Activated CD8-positive, alpha-beta memory T cell treated with anti-CD3 and anti-CD28 coated beads, Interleukin-2, amount 10 ng/mL, durations not matched to agents 7 days and 5 days (primary cell): Measurements from ENCODE around the gene DZIP3. TPM values are rescaled to one million over a fixed set of nuclear protein-coding genes. Genes with fewer than 3 reads are reported as not detected.
"Not testable (repeated sequence)": the region's sequence is repeated elsewhere in the genome, so short reads cannot be mapped to it uniquely, and the experiment has no call there.

Experiments used
- ATAC-seq: fragments of 150-1000 bp; cut with Tn5 transposase; one replicate; pipeline ENCODE4 v1.10.0; 2021; ENCODE audit warnings: moderate library complexity
- CTCF ChIA-PET: fragments of 350-600 bp; sonication (Branson Sonifier 250); formaldehyde crosslinking; loops from one replicate; lab custom pipeline; 2021; ENCODE audit warnings: antibody characterized with exemption; lab: Charles Lee
- DNase-seq: peaks from one replicate; pipeline ENCODE4 v3.0.0-alpha.2; 2020
- H3K27ac Mint-ChIP-seq: one replicate; pipeline ENCODE4 v1.8.0; 2021; ENCODE audit warnings: mild to moderate bottlenecking, mixed read lengths
- H3K27me3 Mint-ChIP-seq: one replicate; pipeline ENCODE4 v1.8.0; 2021; ENCODE audit warnings: mixed read lengths
- H3K36me3 Mint-ChIP-seq: one replicate; pipeline ENCODE4 v1.8.0; 2021; ENCODE audit warnings: mild to moderate bottlenecking, mixed read lengths
- H3K4me1 Mint-ChIP-seq: one replicate; pipeline ENCODE4 v1.8.0; 2021; ENCODE audit warnings: mixed read lengths
- H3K4me3 Mint-ChIP-seq: one replicate; pipeline ENCODE4 v1.8.0; 2021; ENCODE audit warnings: mild to moderate bottlenecking, moderate library complexity, mixed read lengths
- H3K9me3 Mint-ChIP-seq: one replicate; pipeline ENCODE4 v1.8.0; 2022; ENCODE audit warnings: low read depth, mixed read lengths
- total RNA-seq, 2 experiments: library from RNA; stranded (reverse); gene quantifications; one replicate each; pipeline ENCODE4 v1.2.3, GENCODE V29; 2021

The DZIP3 gene
- total RNA-seq, 2 experiments from 2014 or later, result 25.0 to 26.3 TPM

- DNase-seq, result no peak
These were observed 14.2 kb downstream of the DZIP3 start for GRCh38 chr3:108603691-108604090.

GRCh38 chr3:108605028-108605427 is 15.5 kb downstream of the DZIP3 start:
- H3K27ac Mint-ChIP-seq, result no peak overlapping the region
- DNase-seq (no peak), ATAC-seq (no peak)
- no peaks in the 10 kb centered on the region for H3K27me3 Mint-ChIP-seq
- H3K4me1 Mint-ChIP-seq, result peaks cover 50% of the 10 kb centered on the region
- CTCF ChIA-PET, result interaction anchor here (1.6 to 5.0 kb wide), 2 partner anchors 16 to 57 kb away, joined by 4 to 39 read pairs; partner anchors contain the start of genes CIP2A and DZIP3
- no peak overlapping the region for H3K4me3 Mint-ChIP-seq
- peaks cover 37% of the 10 kb centered on the region for H3K36me3 Mint-ChIP-seq
- peaks cover 6% of the 10 kb centered on the region for H3K9me3 Mint-ChIP-seq

More at GRCh38 chr3:108603691-108604090, 14.2 kb downstream of the DZIP3 start:
- no peaks in the 10 kb centered on the region for H3K27me3 Mint-ChIP-seq
- peak overlapping the region; percentile 77 for H3K27ac Mint-ChIP-seq
- peaks cover 6% of the 10 kb centered on the region for H3K9me3 Mint-ChIP-seq
- CTCF ChIA-PET, result interaction anchor here (1.2 to 5.0 kb wide), 7 partner anchors 9 to 312 kb away, joined by 3 to 39 read pairs (median 5); partner anchors contain the start of genes CIP2A and DZIP3
- peak; percentile 46 for ATAC-seq
- peaks cover 34% of the 10 kb centered on the region for H3K36me3 Mint-ChIP-seq
- peaks cover 62% of the 10 kb centered on the region for H3K4me1 Mint-ChIP-seq
- peak overlapping the region; percentile 61 for H3K4me3 Mint-ChIP-seq

GRCh38 chr3:108605491-108605890 is 16.0 kb downstream of the DZIP3 start:
- DNase-seq (no peak), ATAC-seq (no peak)
- Mint-ChIP-seq H3K27ac (no peak overlapping the region), H3K9me3 (peaks cover 6% of the 10 kb centered on the region), H3K36me3 (peaks cover 41% of the 10 kb centered on the region), H3K27me3 (no peaks in the 10 kb centered on the region), H3K4me3 (no peak overlapping the region), H3K4me1 (peaks cover 46% of the 10 kb centered on the region)
- CTCF ChIA-PET, result interaction anchor here (5.0 kb wide), 1 partner anchor 16 kb away, joined by 39 read pairs; the partner anchor contains the start of genes CIP2A and DZIP3

- DNase-seq (no peak), ATAC-seq (no peak)
- Mint-ChIP-seq H3K4me1 (peaks cover 19% of the 10 kb centered on the region), H3K27ac (no peak overlapping the region), H3K4me3 (no peak overlapping the region), H3K36me3 (peaks cover 34% of the 10 kb centered on the region), H3K9me3 (no peaks in the 10 kb centered on the region), H3K27me3 (no peaks in the 10 kb centered on the region)
- CTCF ChIA-PET, result no interaction called here
These were observed 19.2 kb downstream of the DZIP3 start for GRCh38 chr3:108608750-108609149.

- Mint-ChIP-seq H3K4me1 (peaks cover 3% of the 10 kb centered on the region), H3K27me3 (no peaks in the 10 kb centered on the region), H3K36me3 (peaks cover 32% of the 10 kb centered on the region), H3K9me3 (no peaks in the 10 kb centered on the region), H3K4me3 (no peak overlapping the region), H3K27ac (no peak overlapping the region)
- DNase-seq (no peak), ATAC-seq (no peak)
- CTCF ChIA-PET, result interaction anchor here (1.1 kb wide), 1 partner anchor 8 kb away, joined by 3 read pairs; no protein-coding TSS in a partner anchor
These were observed 21.1 kb downstream of the DZIP3 start for GRCh38 chr3:108610651-108611050.

- not testable (repeated sequence) for H3K9me3 Mint-ChIP-seq, H3K27ac Mint-ChIP-seq, DNase-seq, H3K4me1 Mint-ChIP-seq, H3K27me3 Mint-ChIP-seq, H3K4me3 Mint-ChIP-seq, ATAC-seq
- CTCF ChIA-PET, result interaction anchor here (1.7 kb wide), 1 partner anchor 8 kb away, joined by 4 read pairs; no protein-coding TSS in a partner anchor
- H3K36me3 Mint-ChIP-seq, result peaks cover 21% of the 10 kb centered on the region
These were observed 26.6 kb downstream of the DZIP3 start for GRCh38 chr3:108616090-108616489.

- Mint-ChIP-seq H3K27me3 (no peaks in the 10 kb centered on the region), H3K36me3 (peaks cover 25% of the 10 kb centered on the region), H3K27ac (no peak overlapping the region), H3K4me3 (no peak overlapping the region), H3K4me1 (no peaks in the 10 kb centered on the region), H3K9me3 (no peaks in the 10 kb centered on the region)
- CTCF ChIA-PET, result no interaction called here
- DNase-seq (no peak), ATAC-seq (no peak)
These were observed 30.7 kb downstream of the DZIP3 start for GRCh38 chr3:108620250-108620649.

- no peak overlapping the region for H3K4me3 Mint-ChIP-seq
- no peak for DNase-seq
- CTCF ChIA-PET, result no interaction called here
- H3K4me1 Mint-ChIP-seq, result no peaks in the 10 kb centered on the region
- ATAC-seq, result no peak
- peaks cover 24% of the 10 kb centered on the region for H3K36me3 Mint-ChIP-seq
- H3K9me3 Mint-ChIP-seq, result no peaks in the 10 kb centered on the region
- H3K27ac Mint-ChIP-seq, result no peak overlapping the region
- H3K27me3 Mint-ChIP-seq, result no peaks in the 10 kb centered on the region
These were observed 34.0 kb downstream of the DZIP3 start for GRCh38 chr3:108623504-108623903.

- CTCF ChIA-PET, result no interaction called here
- peaks cover 19% of the 10 kb centered on the region for H3K36me3 Mint-ChIP-seq
- H3K4me1 Mint-ChIP-seq, result no peaks in the 10 kb centered on the region
- no peak for DNase-seq
- no peak overlapping the region for H3K27ac Mint-ChIP-seq
- no peaks in the 10 kb centered on the region for H3K9me3 Mint-ChIP-seq
- no peaks in the 10 kb centered on the region for H3K27me3 Mint-ChIP-seq
- no peak for ATAC-seq
- H3K4me3 Mint-ChIP-seq, result no peak overlapping the region
These were observed 40.5 kb downstream of the DZIP3 start for GRCh38 chr3:108629974-108630373.

GRCh38 chr3:108642526-108642925 is 53.0 kb downstream of the DZIP3 start:
- Mint-ChIP-seq H3K36me3 (peaks cover 22% of the 10 kb centered on the region), H3K4me3 (no peak overlapping the region), H3K27ac (no peak overlapping the region), H3K27me3 (no peaks in the 10 kb centered on the region), H3K4me1 (no peaks in the 10 kb centered on the region), H3K9me3 (no peaks in the 10 kb centered on the region)
- CTCF ChIA-PET, result interaction anchor here (0.8 kb wide), 1 partner anchor 273 kb away, joined by 3 read pairs; no protein-coding TSS in a partner anchor
- DNase-seq (no peak), ATAC-seq (no peak)

- H3K4me3 Mint-ChIP-seq, result no peak overlapping the region
- H3K9me3 Mint-ChIP-seq, result no peaks in the 10 kb centered on the region
- no peaks in the 10 kb centered on the region for H3K27me3 Mint-ChIP-seq
- H3K36me3 Mint-ChIP-seq, result peaks cover 14% of the 10 kb centered on the region
- CTCF ChIA-PET, result no interaction called here
- ATAC-seq (no peak), DNase-seq (no peak)
- H3K27ac Mint-ChIP-seq, result no peak overlapping the region
- H3K4me1 Mint-ChIP-seq, result no peaks in the 10 kb centered on the region
These were observed 55.8 kb downstream of the DZIP3 start for GRCh38 chr3:108645364-108645763.

- H3K27ac Mint-ChIP-seq, H3K9me3 Mint-ChIP-seq, H3K27me3 Mint-ChIP-seq, H3K4me3 Mint-ChIP-seq, CTCF ChIA-PET, DNase-seq, H3K4me1 Mint-ChIP-seq, ATAC-seq: not testable (repeated sequence)
- H3K36me3 Mint-ChIP-seq, result peaks cover 22% of the 10 kb centered on the region
These were observed 66.1 kb downstream of the DZIP3 start for GRCh38 chr3:108655664-108656063.

- H3K4me1 Mint-ChIP-seq, result peaks cover 12% of the 10 kb centered on the region
- no peak overlapping the region for H3K27ac Mint-ChIP-seq
- no peak for DNase-seq
- CTCF ChIA-PET, result interaction anchor here (1.1 to 9.3 kb wide), 7 partner anchors 57 to 255 kb away, joined by 3 to 154 read pairs (median 5); no protein-coding TSS in a partner anchor
- no peak overlapping the region for H3K4me3 Mint-ChIP-seq
- no peak for ATAC-seq
- no peaks in the 10 kb centered on the region for H3K27me3 Mint-ChIP-seq
- peaks cover 20% of the 10 kb centered on the region for H3K36me3 Mint-ChIP-seq
- H3K9me3 Mint-ChIP-seq, result no peaks in the 10 kb centered on the region
These were observed 72.2 kb downstream of the DZIP3 start for GRCh38 chr3:108661699-108662098.

- peaks cover 17% of the 10 kb centered on the region for H3K4me1 Mint-ChIP-seq
- H3K4me3 Mint-ChIP-seq, result no peak overlapping the region
- DNase-seq (peak; percentile 56), ATAC-seq (peak; percentile 85)
- peaks cover 19% of the 10 kb centered on the region for H3K36me3 Mint-ChIP-seq
- H3K27ac Mint-ChIP-seq, result no peak overlapping the region
- H3K9me3 Mint-ChIP-seq, result no peaks in the 10 kb centered on the region
- no peaks in the 10 kb centered on the region for H3K27me3 Mint-ChIP-seq
- CTCF ChIA-PET, result interaction anchor here (0.6 to 9.3 kb wide), 10 partner anchors 10 to 254 kb away, joined by 3 to 154 read pairs (median 4); no protein-coding TSS in a partner anchor
These were observed 72.7 kb downstream of the DZIP3 start for GRCh38 chr3:108662142-108662738.
